H1 (cell line): ENCODE data around the gene DAGLA. TPM values are rescaled to one million over a fixed set of nuclear protein-coding genes. Genes with fewer than 3 reads are reported as not detected.
"Not testable (repeated sequence)": the region's sequence is repeated elsewhere in the genome, so short reads cannot be mapped to it uniquely, and the experiment has no call there.

Experiments
- CTCF ChIA-PET: fragments of 300-600 bp; sonication (Branson Sonifier 250); formaldehyde crosslinking; loops from one replicate; lab custom pipeline; 2021; ENCODE audit not compliant: partially characterized antibody; lab: Charles Lee
- POLR2A ChIA-PET: fragments of 300-600 bp; sonication (Branson Sonifier 250); formaldehyde crosslinking; loops from one replicate; lab custom pipeline; 2021; ENCODE audit warnings: inconsistent platforms; ENCODE audit not compliant: partially characterized antibody; lab: Charles Lee
- DNase-seq, 2 experiments: peaks; one replicate each; pipeline versions ENCODE4 v3.0.0 to v3.0.0-alpha.2; 2010 to 2022; ENCODE audit warnings: low spot score in 2 of 2, low read depth in 1 of 2, mixed read lengths in 1 of 2
- FAIRE-seq: peaks from 2 replicates; lab custom pipeline; 2011; peaks lifted over from hg19 to GRCh38; lab: Jason Lieb, UNC
- H2AFZ ChIP-seq: 2 replicates; pipeline ENCODE4 v1.8.1; 2012; ENCODE audit warnings: low read length, inconsistent platforms
- H2AK5ac ChIP-seq: 2 replicates; pipeline ENCODE4 v1.6.1; 2013; ENCODE audit warnings: low read depth, low read length
- H2BK120ac ChIP-seq: replicated peaks from 2 replicates; pipeline ENCODE3; 2013; ENCODE audit warnings: low read depth, low read length, inconsistent platforms
- H2BK12ac ChIP-seq: 2 replicates; pipeline ENCODE4 v1.6.1; 2013; ENCODE audit warnings: low read depth, low read length
- H2BK15ac ChIP-seq: 2 replicates; pipeline ENCODE4 v1.6.1; 2013; ENCODE audit warnings: low read length
- H2BK20ac ChIP-seq: 2 replicates; pipeline ENCODE4 v1.6.1; 2013; ENCODE audit warnings: low read length
- H2BK5ac ChIP-seq: 2 replicates; pipeline ENCODE4 v1.6.1; 2013; ENCODE audit warnings: low read depth, low read length
- H3K14ac ChIP-seq: 2 replicates; pipeline ENCODE4 v1.6.1; 2013; ENCODE audit warnings: inconsistent platforms; ENCODE audit not compliant: insufficient read length
- H3K18ac ChIP-seq: 2 replicates; pipeline ENCODE4 v1.6.1; 2013; ENCODE audit warnings: low read length; ENCODE audit errors: extremely low read depth
- H3K23ac ChIP-seq: 2 replicates; pipeline ENCODE4 v1.6.1; 2013; ENCODE audit warnings: inconsistent platforms; ENCODE audit not compliant: insufficient read length
- H3K23me2 ChIP-seq: 2 replicates; pipeline ENCODE4 v1.6.1; 2013; ENCODE audit warnings: low read depth, low read length
- H3K27ac ChIP-seq: 2 replicates; pipeline ENCODE4 v1.6.1; 2011; ENCODE audit warnings: low read depth, low read length, inconsistent platforms
- H3K27me3 ChIP-seq, 4 experiments: replicated peaks in 1 of 4; 1 replicate in 1 of 4; 2 replicates in 3 of 4; pipeline versions ENCODE4 v1.6.1 to v1.8.1; 2011 to 2013; ENCODE audit warnings: low read length in 3 of 4, mild to moderate bottlenecking in 3 of 4, inconsistent platforms in 2 of 4, mixed read lengths in 2 of 4, moderate library complexity in 1 of 4; ENCODE audit not compliant: control insufficient read depth in 3 of 4, insufficient read depth in 3 of 4; ENCODE audit errors: extremely low read depth in 1 of 4
- H3K36me3 ChIP-seq, 4 experiments: 2 replicates each; pipeline versions ENCODE4 v1.6.1 to v1.8.1; 2011 to 2013; ENCODE audit warnings: mild to moderate bottlenecking in 4 of 4, low read length in 3 of 4, moderate library complexity in 2 of 4, control low read depth in 1 of 4, inconsistent platforms in 1 of 4; ENCODE audit not compliant: insufficient read depth in 4 of 4, control insufficient read depth in 2 of 4
- H3K4ac ChIP-seq: replicated peaks from 2 replicates; pipeline ENCODE3; 2013; ENCODE audit warnings: low read length, low read depth, mixed read lengths, inconsistent platforms; ENCODE audit not compliant: insufficient read length
- H3K4me1 ChIP-seq, 4 experiments: replicated peaks in 1 of 4; 1 replicate in 1 of 4; 2 replicates in 3 of 4; pipeline versions ENCODE4 v1.6.1 to v1.8.1; 2011 to 2013; ENCODE audit warnings: low read length in 3 of 4, inconsistent platforms in 2 of 4, mixed read lengths in 1 of 4; ENCODE audit not compliant: insufficient read depth in 4 of 4, control insufficient read depth in 3 of 4
- H3K4me2 ChIP-seq, 2 experiments: 2 replicates each; pipeline versions ENCODE4 v1.6.1 to v1.8.1; 2011 to 2013; ENCODE audit warnings: low read depth in 2 of 2, low read length in 2 of 2, control low read depth in 1 of 2, inconsistent platforms in 1 of 2, mild to moderate bottlenecking in 1 of 2; ENCODE audit not compliant: insufficient read depth in 1 of 2
- H3K4me3 ChIP-seq, 4 experiments: fragments of 200-600, 300-600 bp in 1 of 4; sonication (generic), shearing (Covaris generic), sonication (Bioruptor Twin) in 1 of 4; 2 replicates each; pipeline versions ENCODE4 v1.5.1 to v1.8.1; 2011 to 2016; ENCODE audit warnings: low read length in 4 of 4, low read depth in 3 of 4, control low read depth in 2 of 4, inconsistent platforms in 2 of 4, mild to moderate bottlenecking in 2 of 4, mixed read lengths in 1 of 4, moderate library complexity in 1 of 4; ENCODE audit not compliant: insufficient read depth in 2 of 4; ENCODE audit errors: extremely low read depth in 1 of 4
- H3K56ac ChIP-seq: replicated peaks from 2 replicates; pipeline ENCODE3; 2013; ENCODE audit warnings: low read depth, mild to moderate bottlenecking, mixed read lengths, low read length, inconsistent platforms; ENCODE audit not compliant: insufficient read length
- H3K79me1 ChIP-seq: 2 replicates; pipeline ENCODE4 v1.6.1; 2013; ENCODE audit warnings: low read depth, low read length, control low read depth
- H3K79me2 ChIP-seq, 2 experiments: 2 replicates each; pipeline versions ENCODE4 v1.6.1 to v1.8.1; 2012 to 2013; ENCODE audit warnings: low read length in 2 of 2, mild to moderate bottlenecking in 2 of 2, inconsistent platforms in 1 of 2; ENCODE audit not compliant: insufficient read depth in 2 of 2, control insufficient read depth in 1 of 2
- H3K9ac ChIP-seq, 4 experiments: replicated peaks in 1 of 4; 1 replicate in 1 of 4; 2 replicates in 3 of 4; pipeline versions ENCODE4 v1.6.1 to v1.8.1; 2011 to 2013; ENCODE audit warnings: low read depth in 3 of 4, low read length in 3 of 4, control low read depth in 2 of 4, mild to moderate bottlenecking in 2 of 4, moderate library complexity in 2 of 4, inconsistent platforms in 1 of 4; ENCODE audit errors: extremely low read depth in 1 of 4
- H3K9me3 ChIP-seq, 2 experiments: 2 replicates each; pipeline versions ENCODE4 v1.6.1 to v1.8.1; 2012 to 2013; ENCODE audit warnings: mild to moderate bottlenecking in 2 of 2, moderate library complexity in 2 of 2, control low read depth in 1 of 2, inconsistent platforms in 1 of 2, low read depth in 1 of 2, low read length in 1 of 2, mixed read lengths in 1 of 2; ENCODE audit not compliant: insufficient read depth in 2 of 2
- H4K20me1 ChIP-seq, 2 experiments: replicated peaks in 1 of 2; 2 replicates each; pipeline versions ENCODE3 to v1.8.1; 2011 to 2013; ENCODE audit warnings: inconsistent platforms in 2 of 2, low read length in 2 of 2, mild to moderate bottlenecking in 1 of 2; ENCODE audit not compliant: insufficient read depth in 2 of 2, control insufficient read depth in 1 of 2
- H4K5ac ChIP-seq: 2 replicates; pipeline ENCODE4 v1.6.1; 2013; ENCODE audit warnings: low read length, low read depth, mixed read lengths, inconsistent platforms; ENCODE audit not compliant: insufficient read length
- H4K8ac ChIP-seq: 2 replicates; pipeline ENCODE4 v1.8.0; 2013; ENCODE audit warnings: mild to moderate bottlenecking, moderate library complexity, low read length, inconsistent platforms; ENCODE audit not compliant: insufficient read depth; ENCODE audit errors: extremely low read depth
- H4K91ac ChIP-seq: replicated peaks from 2 replicates; pipeline ENCODE3; 2013; ENCODE audit warnings: low read length, mixed read lengths, inconsistent platforms; ENCODE audit not compliant: insufficient read length
- WGBS, 2 experiments: shearing (Covaris generic) in 1 of 2; methylation state at CpG; one replicate each; pipeline versions ENCODE4 v1.1.6 to v1.1.7; 2013 to 2015; ENCODE audit warnings: low lambda C conversion rate in 2 of 2, mixed read lengths in 2 of 2, inconsistent platforms in 1 of 2, low coverage in 1 of 2, missing lambda C conversion rate in 1 of 2; ENCODE audit not compliant: insufficient replicate concordance in 2 of 2, insufficient coverage in 1 of 2, insufficient read length in 1 of 2; ENCODE audit errors: extremely low coverage in 1 of 2, missing lambda C conversion rate in 1 of 2; 5-methylcytosine and 5-hydroxymethylcytosine counted together
- polyA plus RNA-seq, 7 experiments: library from polyadenylated mRNA; depleted of rRNA in 3 of 7; stranded (reverse) in 5 of 7; unstranded in 2 of 7; fragments of >200 nt in 5 of 7; fragments of 200-250 nt in 2 of 7; gene quantifications; 1 replicate in 5 of 7; 2 replicates in 1 of 7; 4 replicates in 1 of 7; pipeline versions ENCODE4 v1.2.1 to v1.2.3, GENCODE V29; 2011 to 2013; ENCODE audit warnings: missing spikeins in 2 of 7, mixed read lengths in 2 of 7
- total RNA-seq: library from RNA; stranded (reverse); fragmentation: NEBNext Ultra II Directional; extraction: Animal tissue kit (Norgen Biotek cat#: 25700); gene quantifications from 2 replicates; pipeline ENCODE4 v1.2.1, GENCODE V29; 2021

The DAGLA gene
- total and polyA plus RNA-seq, 2 of the 8 experiments (the other 6 are each of a cell fraction or from before 2014, with no cell fraction given), result 3.6 to 6.6 TPM

- H3K27ac ChIP-seq, H3K27me3 ChIP-seq, FAIRE-seq, DNase-seq, POLR2A ChIA-PET, H2BK20ac ChIP-seq, H3K18ac ChIP-seq, H3K4me3 ChIP-seq, H4K8ac ChIP-seq, H3K36me3 ChIP-seq, H3K4ac ChIP-seq, H4K20me1 ChIP-seq, H2BK15ac ChIP-seq, H2BK5ac ChIP-seq, H3K9me3 ChIP-seq, H2AFZ ChIP-seq, H2AK5ac ChIP-seq, H2BK12ac ChIP-seq, H3K4me1 ChIP-seq, H3K9ac ChIP-seq, H3K23ac ChIP-seq, H3K14ac ChIP-seq, H4K5ac ChIP-seq, H3K79me1 ChIP-seq, H3K4me2 ChIP-seq, H2BK120ac ChIP-seq, H4K91ac ChIP-seq, H3K79me2 ChIP-seq: not testable (repeated sequence)
- 81% methylated on average over 2 of the region's 2 CpGs; no CpG with 5 or more reads in 1 of the 2 experiments for WGBS, 2 experiments
- CTCF ChIA-PET, result interaction anchor here (0.7 to 2.3 kb wide), 5 partner anchors 10 to 70 kb away, joined by 3 to 11 read pairs (median 9); no protein-coding TSS in a partner anchor
- Histone ChIP-seq H3K56ac (peak overlapping the region; percentile 51), H3K23me2 (peaks cover 10% of the 10 kb centered on the region; the same call in 1 of the 2 replicates)
These were observed 6.2 kb upstream of the DAGLA start for GRCh38 chr11:61673946-61674467.
